Gastrocnemius medialis (tissue), 4 donors: Measurements from ENCODE around the gene RIMBP2.

Experiments
- CTCF ChIP-seq, 5 experiments: fragments of 450-650 bp in 3 of 5; fragments of 200-600 bp in 2 of 5; sonication (generic) in 2 of 5; IDR thresholded peaks in 4 of 5; conservative IDR thresholded peaks in 1 of 5; 1 replicate in 4 of 5; 2 replicates in 1 of 5; pipeline ENCODE4 v1.5.1; 2016 to 2019; ENCODE audit warnings: antibody characterized with exemption in 5 of 5, mild to moderate bottlenecking in 3 of 5, moderate library complexity in 3 of 5
- POLR2A ChIP-seq, 2 donors: fragments of 450-650 bp; IDR thresholded peaks; one replicate each; pipeline ENCODE4 v1.6.1; 2017; ENCODE audit warnings: antibody characterized with exemption in 2 of 2, mild to moderate bottlenecking in 2 of 2, moderate library complexity in 2 of 2

GRCh38 chr12:130463275-130463658, 252.8 kb downstream of the RIMBP2 start:
- TF ChIP-seq POLR2A (IDR thresholded peaks at IDR 0.05), result no peak
- no peak for TF ChIP-seq CTCF (IDR thresholded peaks at IDR 0.05 in 4 of 5, conservative IDR thresholded peaks at IDR 0.05 in 1 of 5)
